Measurements from ENCODE around the gene BEND7. TPM values are rescaled to one million over a fixed set of nuclear protein-coding genes. Genes with fewer than 3 reads are reported as not detected.

Gene BEND7
- total RNA-seq, 2 donors from 2014 or later = 10.1 to 44.5 TPM

- WGBS = 92% methylated on average over 11 of the region's 11 CpGs
- intact Hi-C loops (cut with DNase I) = no loop called here
- H3K9me3 ChIP-seq = no peaks in the 10 kb centered on the region
- DNase-seq (ENCODE audit: low spot score) = no peak
- H3K36me3 ChIP-seq = no peaks in the 10 kb centered on the region
- no peak overlapping the region for H3K27ac ChIP-seq
- H3K4me3 ChIP-seq = no peak overlapping the region
- H3K4me1 ChIP-seq (replicated peaks) = no peaks in the 10 kb centered on the region
- no peaks in the 10 kb centered on the region for H3K27me3 ChIP-seq (replicated peaks; ENCODE audit: insufficient read depth)
- TF ChIP-seq CTCF (IDR thresholded peaks at IDR 0.05) (no peak), POLR2A (IDR thresholded peaks at IDR 0.05) (no peak), POLR2AphosphoS5 (IDR thresholded peaks at IDR 0.05) (no peak)
Observed at GRCh38 chr10:13563481-13564445, 34.9 kb upstream of the BEND7 start.

GRCh38 chr10:13560597-13560996, 31.8 kb upstream of the BEND7 start:
- DNase-seq (ENCODE audit: low spot score) = no peak
- no peak overlapping the region for H3K27ac ChIP-seq

GRCh38 chr10:13559124-13559700, 30.4 kb upstream of the BEND7 start:
- DNase-seq (ENCODE audit: low spot score) = no peak
- WGBS = 51% methylated on average over 2 of the region's 2 CpGs
- no peak overlapping the region for H3K27ac ChIP-seq
- H3K9me3 ChIP-seq = no peaks in the 10 kb centered on the region
- H3K4me3 ChIP-seq = no peak overlapping the region
- intact Hi-C loops (cut with DNase I) = no loop called here
- H3K4me1 ChIP-seq (replicated peaks) = no peaks in the 10 kb centered on the region
- no peaks in the 10 kb centered on the region for H3K27me3 ChIP-seq (replicated peaks; ENCODE audit: insufficient read depth)
- TF ChIP-seq CTCF (IDR thresholded peaks at IDR 0.05) (no peak), POLR2A (IDR thresholded peaks at IDR 0.05) (no peak)
- no peaks in the 10 kb centered on the region for H3K36me3 ChIP-seq

More at GRCh38 chr10:13560597-13560996, 31.8 kb upstream of the BEND7 start:
- Histone ChIP-seq H3K36me3 (no peaks in the 10 kb centered on the region), H3K27me3 (replicated peaks; ENCODE audit: insufficient read depth) (no peaks in the 10 kb centered on the region), H3K9me3 (no peaks in the 10 kb centered on the region), H3K4me3 (no peak overlapping the region), H3K4me1 (replicated peaks) (no peaks in the 10 kb centered on the region)
- TF ChIP-seq CTCF (IDR thresholded peaks at IDR 0.05) (no peak), POLR2A (IDR thresholded peaks at IDR 0.05) (no peak), POLR2AphosphoS5 (IDR thresholded peaks at IDR 0.05) (no peak)
- intact Hi-C loops (cut with DNase I) = no loop called here

- Histone ChIP-seq H3K36me3 (no peaks in the 10 kb centered on the region), H3K4me3 (no peak overlapping the region), H3K9me3 (no peaks in the 10 kb centered on the region), H3K4me1 (replicated peaks) (no peaks in the 10 kb centered on the region), H3K27me3 (replicated peaks; ENCODE audit: insufficient read depth) (no peaks in the 10 kb centered on the region), H3K27ac (no peak overlapping the region)
- intact Hi-C loops (cut with DNase I) = no loop called here
- WGBS = 63% methylated on average over 2 of the region's 2 CpGs
- TF ChIP-seq CTCF (IDR thresholded peaks at IDR 0.05) (no peak), POLR2A (IDR thresholded peaks at IDR 0.05) (no peak), POLR2AphosphoS5 (IDR thresholded peaks at IDR 0.05) (no peak)
- DNase-seq (ENCODE audit: low spot score) = no peak
Observed at GRCh38 chr10:13555884-13556510, 27.2 kb upstream of the BEND7 start.
